Natural killer cell (primary cell): ENCODE measurements around the gene VRK2. TPM values are rescaled to one million over a fixed set of nuclear protein-coding genes. Genes with fewer than 3 reads are reported as not detected.

Source experiments
- ATAC-seq, 3 donors: fragments of 150-1000 bp in 2 of 3; fragments of 200-7000 bp in 1 of 3; cut with Tn5 transposase; 1 replicate in 1 of 3; 2 replicates in 2 of 3; pipeline ENCODE4 v1.10.0; 2021; ENCODE audit warnings: mild to moderate bottlenecking in 2 of 3, moderate library complexity in 2 of 3
- DNase-seq, 2 donors: peaks; one replicate each; pipeline versions ENCODE4 v3.0.0 to v3.0.0-alpha.2; 2013 to 2021; ENCODE audit warnings: mixed read lengths in 1 of 2
- H3K27ac ChIP-seq: one replicate; pipeline ENCODE4 v1.5.1; 2013; ENCODE audit warnings: mild to moderate bottlenecking, low read length
- H3K27me3 ChIP-seq: one replicate; pipeline ENCODE4 v1.6.1; 2013; ENCODE audit warnings: low read length; ENCODE audit not compliant: control insufficient read depth, insufficient read depth
- H3K36me3 ChIP-seq: one replicate; pipeline ENCODE4 v1.6.1; 2013; ENCODE audit warnings: low read length; ENCODE audit not compliant: control insufficient read depth, insufficient read depth
- H3K4me1 ChIP-seq: one replicate; pipeline ENCODE4 v1.6.1; 2013; ENCODE audit warnings: low read length; ENCODE audit not compliant: control insufficient read depth, insufficient read depth
- H3K4me3 ChIP-seq: one replicate; pipeline ENCODE4 v1.5.1; 2013; ENCODE audit warnings: low read length
- H3K9me3 ChIP-seq: one replicate; pipeline ENCODE4 v1.6.1; 2013; ENCODE audit warnings: low read length; ENCODE audit not compliant: control insufficient read depth, insufficient read depth
- H3K27ac Mint-ChIP-seq, 2 donors: one replicate each; pipeline ENCODE4 v1.8.0; 2022; ENCODE audit warnings: mild to moderate bottlenecking in 2 of 2, mixed read lengths in 2 of 2, moderate library complexity in 1 of 2
- H3K27me3 Mint-ChIP-seq, 2 donors: one replicate each; pipeline ENCODE4 v1.8.0; 2022; ENCODE audit warnings: low read depth in 2 of 2, mixed read lengths in 2 of 2
- H3K36me3 Mint-ChIP-seq: one replicate; pipeline ENCODE4 v1.8.0; 2022; ENCODE audit warnings: mixed read lengths
- H3K4me1 Mint-ChIP-seq, 2 donors: one replicate each; pipeline ENCODE4 v1.8.0; 2022; ENCODE audit warnings: mixed read lengths in 2 of 2
- H3K4me3 Mint-ChIP-seq: one replicate; pipeline ENCODE4 v1.8.0; 2022; ENCODE audit warnings: mild to moderate bottlenecking, moderate library complexity, mixed read lengths
- H3K9me3 Mint-ChIP-seq, 2 donors: one replicate each; pipeline ENCODE4 v1.8.0; 2022; ENCODE audit warnings: mixed read lengths in 2 of 2
- WGBS: methylation state at CpG from one replicate; pipeline ENCODE4 v1.1.7; 2013; ENCODE audit warnings: missing lambda C conversion rate; ENCODE audit not compliant: insufficient coverage; 5-methylcytosine and 5-hydroxymethylcytosine counted together
- intact Hi-C: fragments of 100-400 bp; cut with micrococcal nuclease; formaldehyde crosslinking; loops from one replicate; pipeline ENCODE4 v1.14.2; 2022
- total RNA-seq, 4 donors: library from RNA; stranded (reverse); fragments of 120-200 nt in 1 of 4; gene quantifications; one replicate each; pipeline versions ENCODE4 v1.2.3 to v1.2.4, GENCODE V29; 2013 to 2022
- TF ChIP-seq, protein P1 (sequence below): fragments of 200-600 bp; IDR thresholded peaks from one replicate; pipeline ENCODE4 v1.8.0; 2022; ENCODE audit warnings: antibody characterized with exemption

Gene VRK2
- total RNA-seq, 3 donors from 2014 or later (not counting 1 experiment from before 2014, with no cell fraction given), result 25.0 to 29.7 (median 25.4) TPM

DNA sequence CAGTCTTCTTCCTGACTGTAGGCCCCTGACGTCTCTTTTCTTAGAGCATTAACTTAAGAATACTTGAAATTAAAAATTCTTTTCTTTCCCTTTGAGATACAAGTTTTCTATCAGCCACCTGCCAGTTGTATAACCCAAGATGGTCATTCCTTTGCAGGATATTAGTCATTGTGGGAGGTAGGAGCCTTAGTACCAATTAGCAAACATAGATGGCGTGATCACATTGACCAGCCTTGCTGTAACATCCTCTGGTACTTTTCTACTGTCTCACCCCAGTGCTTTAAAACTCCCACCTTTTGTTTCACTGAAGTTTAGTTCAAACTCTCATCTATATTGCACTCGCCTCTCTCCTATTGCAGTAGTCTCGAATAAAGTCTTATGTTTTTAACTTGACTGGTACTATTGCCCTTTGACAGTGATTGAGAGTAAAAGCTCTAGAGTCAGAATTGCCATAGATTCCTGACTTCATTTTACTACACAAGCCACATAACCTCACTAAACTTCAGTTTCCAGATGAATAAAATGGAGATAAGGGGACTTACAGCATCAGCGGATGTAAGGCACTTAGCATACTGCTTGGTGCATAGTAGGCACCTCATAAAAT is 74.1 kb downstream of the VRK2 start:
- Histone ChIP-seq H3K36me3 (peaks cover 4% of the 10 kb centered on the region), H3K9me3 (no peaks in the 10 kb centered on the region), H3K27me3 (no peaks in the 10 kb centered on the region), H3K4me1 (no peaks in the 10 kb centered on the region), H3K4me3 (no peak overlapping the region), H3K27ac (no peak overlapping the region)
- Mint-ChIP-seq H3K4me3 (no peak overlapping the region), H3K9me3 (no peaks in the 10 kb centered on the region), H3K27me3 (no peaks in the 10 kb centered on the region), H3K27ac (no peak overlapping the region), H3K4me1 (peaks cover 10 to 19% of the 10 kb centered on the region in 2 donors), H3K36me3 (no peaks in the 10 kb centered on the region)
- no peak for ATAC-seq
- DNase-seq, result no peak
- TF ChIP-seq, protein P1, sequence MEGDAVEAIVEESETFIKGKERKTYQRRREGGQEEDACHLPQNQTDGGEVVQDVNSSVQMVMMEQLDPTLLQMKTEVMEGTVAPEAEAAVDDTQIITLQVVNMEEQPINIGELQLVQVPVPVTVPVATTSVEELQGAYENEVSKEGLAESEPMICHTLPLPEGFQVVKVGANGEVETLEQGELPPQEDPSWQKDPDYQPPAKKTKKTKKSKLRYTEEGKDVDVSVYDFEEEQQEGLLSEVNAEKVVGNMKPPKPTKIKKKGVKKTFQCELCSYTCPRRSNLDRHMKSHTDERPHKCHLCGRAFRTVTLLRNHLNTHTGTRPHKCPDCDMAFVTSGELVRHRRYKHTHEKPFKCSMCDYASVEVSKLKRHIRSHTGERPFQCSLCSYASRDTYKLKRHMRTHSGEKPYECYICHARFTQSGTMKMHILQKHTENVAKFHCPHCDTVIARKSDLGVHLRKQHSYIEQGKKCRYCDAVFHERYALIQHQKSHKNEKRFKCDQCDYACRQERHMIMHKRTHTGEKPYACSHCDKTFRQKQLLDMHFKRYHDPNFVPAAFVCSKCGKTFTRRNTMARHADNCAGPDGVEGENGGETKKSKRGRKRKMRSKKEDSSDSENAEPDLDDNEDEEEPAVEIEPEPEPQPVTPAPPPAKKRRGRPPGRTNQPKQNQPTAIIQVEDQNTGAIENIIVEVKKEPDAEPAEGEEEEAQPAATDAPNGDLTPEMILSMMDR, result no peak
- 92% methylated on average over 4 of the region's 5 CpGs for WGBS
- intact Hi-C loops, result no loop called here

- Mint-ChIP-seq H3K4me3 (no peak overlapping the region), H3K36me3 (no peaks in the 10 kb centered on the region), H3K27me3 (no peaks in the 10 kb centered on the region), H3K9me3 (no peaks in the 10 kb centered on the region), H3K27ac (no peak overlapping the region), H3K4me1 (peaks cover 10 to 17% of the 10 kb centered on the region in 2 donors)
- H3K4me3 ChIP-seq, result no peak overlapping the region
- intact Hi-C loops, result no loop called here
- ATAC-seq (no peak), DNase-seq (no peak)
- peaks cover 4% of the 10 kb centered on the region for H3K36me3 ChIP-seq
- no peaks in the 10 kb centered on the region for H3K4me1 ChIP-seq
- H3K27me3 ChIP-seq, result no peaks in the 10 kb centered on the region
- 80% methylated on average over 1 of the region's 3 CpGs for WGBS
- no peak overlapping the region for H3K27ac ChIP-seq
- H3K9me3 ChIP-seq, result no peaks in the 10 kb centered on the region
- TF ChIP-seq, protein P1, result no peak
Measured at GRCh38 chr2:58122040-58122439, 75.4 kb downstream of the VRK2 start.

- WGBS, result 87% methylated on average over 3 of the region's 3 CpGs
- H3K4me1 ChIP-seq, result no peaks in the 10 kb centered on the region
- no peak overlapping the region for H3K4me3 ChIP-seq
- Mint-ChIP-seq H3K27me3 (no peaks in the 10 kb centered on the region), H3K36me3 (no peaks in the 10 kb centered on the region), H3K9me3 (no peaks in the 10 kb centered on the region), H3K27ac (no peak overlapping the region), H3K4me3 (no peak overlapping the region), H3K4me1 (peaks cover 10 to 14% of the 10 kb centered on the region in 2 donors)
- TF ChIP-seq, protein P1, result no peak
- intact Hi-C loops, result no loop called here
- H3K36me3 ChIP-seq, result peaks cover 4% of the 10 kb centered on the region
- no peaks in the 10 kb centered on the region for H3K27me3 ChIP-seq
- ATAC-seq (no peak), DNase-seq (no peak)
- no peak overlapping the region for H3K27ac ChIP-seq
- H3K9me3 ChIP-seq, result no peaks in the 10 kb centered on the region
Measured at GRCh38 chr2:58122540-58122939, 75.9 kb downstream of the VRK2 start.

GRCh38 chr2:58127111-58127510 is 80.5 kb downstream of the VRK2 start:
- WGBS, result no CpG with 5 or more reads among the region's 3 CpGs
- no peaks in the 10 kb centered on the region for H3K27me3 Mint-ChIP-seq
- no peak for DNase-seq
- Histone ChIP-seq H3K9me3 (no peaks in the 10 kb centered on the region), H3K27me3 (no peaks in the 10 kb centered on the region), H3K27ac (no peak overlapping the region), H3K4me3 (no peak overlapping the region), H3K4me1 (no peaks in the 10 kb centered on the region), H3K36me3 (peaks cover 8% of the 10 kb centered on the region)
- H3K4me1 Mint-ChIP-seq, result peaks cover 0 to 7% of the 10 kb centered on the region in 2 donors
- no peak overlapping the region for H3K4me3 Mint-ChIP-seq
- no peak overlapping the region for H3K27ac Mint-ChIP-seq
- H3K36me3 Mint-ChIP-seq, result no peaks in the 10 kb centered on the region
- no peaks in the 10 kb centered on the region for H3K9me3 Mint-ChIP-seq
- TF ChIP-seq, protein P1, result no peak
- intact Hi-C loops, result no loop called here
- ATAC-seq, result no peak
